ENCODE results near the gene PARD3B.

- TF ChIP-seq CTCF (IDR thresholded peaks at IDR 0.05), result no peak
- no peak for TF ChIP-seq POLR2A (IDR thresholded peaks at IDR 0.05)
Observed at GRCh38 chr2:204533629-204534370, 11.5 kb upstream of the PARD3B start.
